ENCODE results near the gene SLC8B1.
"Not testable (repeated sequence)": the region's sequence is repeated elsewhere in the genome, so short reads cannot be mapped to it uniquely, and the experiment has no call there.

Gene SLC8B1

DNA sequence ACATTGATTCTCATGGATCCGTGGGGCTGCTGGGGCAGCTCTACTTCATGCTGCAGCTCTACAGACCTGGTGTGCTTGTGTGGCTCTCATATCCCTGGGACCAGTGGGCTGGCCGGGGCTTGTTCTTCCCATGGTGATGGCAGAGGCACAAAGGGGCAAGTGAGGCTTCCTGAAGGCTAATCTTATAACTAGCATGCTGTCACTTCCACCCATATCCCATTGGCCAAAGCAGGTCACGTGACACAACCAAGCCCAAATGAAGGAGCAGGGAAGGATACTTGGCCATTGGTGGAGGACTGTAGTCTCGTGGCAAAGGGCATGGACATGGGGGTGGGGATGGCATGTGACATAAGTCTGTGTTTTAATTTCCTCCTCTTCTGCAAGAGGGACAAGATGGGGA is 33.4 kb upstream of the SLC8B1 start:
- Histone ChIP-seq H3K4me3 (ENCODE audit: low read depth in 1 of 2, low read length in 2 of 2) (no peak overlapping the region), H3K9ac (ENCODE audit: low read length) (no peak overlapping the region), H3K36me3 (ENCODE audit: insufficient read depth, low read length) (peaks cover 6% of the 10 kb centered on the region), H3K27me3 (ENCODE audit: control insufficient read depth in 1 of 2, insufficient read depth in 2 of 2, low read length in 2 of 2) (no peaks in the 10 kb centered on the region), H3K27ac (ENCODE audit: low read depth, low read length) (no peak overlapping the region), H3K9me3 (ENCODE audit: low read length) (no peaks in the 10 kb centered on the region), H3K4me1 (ENCODE audit: insufficient read depth, low read length) (no peaks in the 10 kb centered on the region)

DNA sequence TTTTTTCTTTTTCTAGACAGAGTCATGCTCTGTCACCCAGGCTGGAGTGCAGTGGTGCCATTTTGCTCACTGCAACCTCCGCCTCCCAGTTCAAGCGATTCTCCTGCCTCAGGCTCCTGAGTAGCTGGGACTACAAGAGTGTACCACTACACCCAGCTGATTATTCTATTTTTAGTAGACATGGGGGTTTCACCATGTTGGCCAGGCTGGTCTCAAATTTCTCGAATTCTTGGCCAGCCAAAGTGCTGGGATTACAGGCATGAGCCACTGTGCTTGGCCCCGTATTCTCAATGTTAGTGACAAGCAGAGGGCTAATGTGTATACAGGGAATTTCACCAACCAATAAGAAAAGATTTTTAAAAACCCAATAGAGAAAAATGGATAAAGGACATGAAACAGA is 31.9 kb upstream of the SLC8B1 start:
- no peak overlapping the region for H3K9ac ChIP-seq (ENCODE audit: low read length)
- no peaks in the 10 kb centered on the region for H3K9me3 ChIP-seq (ENCODE audit: low read length)
- H3K4me3 ChIP-seq (ENCODE audit: low read depth in 1 of 2, low read length in 2 of 2): no peak overlapping the region
- H3K4me1 ChIP-seq (ENCODE audit: insufficient read depth, low read length): no peaks in the 10 kb centered on the region
- no peak overlapping the region for H3K27ac ChIP-seq (ENCODE audit: low read depth, low read length)
- H3K27me3 ChIP-seq (ENCODE audit: control insufficient read depth in 1 of 2, insufficient read depth in 2 of 2, low read length in 2 of 2): no peaks in the 10 kb centered on the region
- no peaks in the 10 kb centered on the region for H3K36me3 ChIP-seq (ENCODE audit: insufficient read depth, low read length)

DNA sequence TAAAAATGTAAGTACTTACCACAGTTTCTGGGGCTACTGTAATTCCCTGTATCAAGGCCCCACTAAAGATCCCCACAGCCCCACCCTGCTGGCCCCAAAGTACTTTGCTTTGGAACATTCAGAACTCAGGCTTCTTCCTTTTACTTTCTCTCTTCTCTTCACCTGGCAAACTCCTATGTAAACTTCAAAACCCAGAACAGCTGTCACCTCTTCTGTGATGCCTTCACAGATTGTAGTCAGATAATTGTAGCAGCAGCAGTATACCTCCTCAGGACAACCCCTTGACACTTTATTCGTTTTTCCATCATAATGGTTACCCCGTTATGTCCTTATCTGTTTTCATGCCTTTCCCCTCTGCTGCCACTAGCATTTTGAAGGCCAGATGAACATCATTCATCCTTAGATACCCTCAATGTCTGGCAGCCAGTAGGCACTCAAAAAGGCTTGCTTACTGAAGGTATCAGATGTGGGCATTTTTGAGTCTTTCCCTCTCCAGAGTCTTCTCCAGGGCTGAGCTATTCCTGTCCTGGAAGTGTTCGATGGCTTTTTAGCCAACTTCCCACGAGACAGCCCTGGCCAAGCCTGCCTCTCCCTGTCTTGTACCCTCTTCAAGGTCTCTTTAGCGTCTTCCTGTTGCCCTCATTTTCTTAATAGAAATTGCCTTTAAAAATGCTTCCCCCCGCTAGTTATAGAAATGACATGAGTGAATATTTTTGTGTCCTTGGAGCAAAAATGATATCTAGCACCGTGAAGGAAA is 30.9 kb upstream of the SLC8B1 start:
- Histone ChIP-seq H3K27me3 (ENCODE audit: control insufficient read depth in 1 of 2, insufficient read depth in 2 of 2, low read length in 2 of 2) (no peaks in the 10 kb centered on the region), H3K9me3 (ENCODE audit: low read length) (no peaks in the 10 kb centered on the region), H3K27ac (ENCODE audit: low read depth, low read length) (no peak overlapping the region), H3K4me3 (ENCODE audit: low read depth in 1 of 2, low read length in 2 of 2) (no peak overlapping the region), H3K9ac (ENCODE audit: low read length) (no peak overlapping the region), H3K4me1 (ENCODE audit: insufficient read depth, low read length) (no peaks in the 10 kb centered on the region), H3K36me3 (ENCODE audit: insufficient read depth, low read length) (no peaks in the 10 kb centered on the region)

DNA sequence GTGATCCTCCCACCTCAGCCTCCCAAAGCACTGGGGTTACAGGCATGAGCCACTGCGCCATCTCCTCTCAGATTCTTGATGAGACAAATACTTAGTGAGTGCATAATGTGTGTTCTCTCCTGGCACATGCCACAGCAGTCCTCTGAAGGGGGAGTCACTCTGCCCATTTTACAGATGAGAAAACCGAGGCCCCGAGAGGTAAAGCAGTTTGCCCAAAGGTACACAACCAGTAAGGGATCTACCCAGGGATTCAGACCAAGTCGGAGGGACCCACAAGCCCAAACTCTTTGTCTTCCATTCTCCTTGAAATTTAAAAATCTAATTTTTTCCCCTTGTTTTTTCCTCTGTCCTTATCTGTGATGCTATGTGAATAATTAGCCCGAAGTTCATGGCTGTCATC is 29.8 kb upstream of the SLC8B1 start:
- Histone ChIP-seq H3K4me1 (ENCODE audit: insufficient read depth, low read length) (peaks cover 7% of the 10 kb centered on the region), H3K4me3 (ENCODE audit: low read depth in 1 of 2, low read length in 2 of 2) (no peak overlapping the region), H3K27ac (ENCODE audit: low read depth, low read length) (no peak overlapping the region), H3K27me3 (ENCODE audit: control insufficient read depth in 1 of 2, insufficient read depth in 2 of 2, low read length in 2 of 2) (no peaks in the 10 kb centered on the region), H3K9me3 (ENCODE audit: low read length) (no peaks in the 10 kb centered on the region), H3K36me3 (ENCODE audit: insufficient read depth, low read length) (no peaks in the 10 kb centered on the region), H3K9ac (ENCODE audit: low read length) (no peak overlapping the region)

DNA sequence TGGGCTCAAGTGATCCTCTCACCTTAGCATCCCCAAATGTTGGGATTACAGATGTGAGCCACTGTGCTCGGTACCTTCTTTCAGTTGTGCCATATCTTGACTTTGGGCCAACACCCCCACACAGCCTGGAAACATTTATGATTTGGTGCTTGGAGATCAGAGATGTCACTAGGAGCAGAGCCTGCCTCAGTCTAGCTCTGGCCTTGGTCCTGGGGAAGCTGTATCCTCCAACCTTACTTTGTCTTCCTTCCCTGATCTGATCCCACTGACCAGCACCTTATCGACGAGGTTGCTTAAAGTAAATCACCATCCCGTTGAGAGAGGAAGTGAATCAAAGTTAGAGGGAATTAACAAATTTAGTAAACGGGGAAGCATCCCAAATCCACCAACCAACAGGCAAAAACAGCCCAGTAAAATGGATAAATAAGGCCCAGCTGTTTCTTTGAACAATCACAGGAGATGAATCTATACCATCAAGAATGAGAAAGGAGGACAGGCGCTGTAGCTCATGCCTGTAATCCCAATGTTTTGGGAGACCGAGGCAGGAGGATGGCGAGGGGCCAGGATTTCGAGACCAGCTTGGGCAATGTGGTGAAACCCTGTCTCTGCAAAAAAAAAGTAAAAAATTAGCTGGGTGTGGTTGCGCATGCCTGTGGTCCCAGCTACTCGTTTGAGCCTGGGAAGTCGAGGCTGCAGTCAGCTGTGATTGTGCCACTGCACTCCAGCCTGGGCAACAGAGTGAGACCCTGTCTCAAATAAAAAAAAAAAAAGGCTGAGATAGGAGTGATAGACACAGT is 26.9 kb upstream of the SLC8B1 start:
- no peak overlapping the region for H3K27ac ChIP-seq (ENCODE audit: low read depth, low read length)
- peaks cover 15% of the 10 kb centered on the region for H3K4me1 ChIP-seq (ENCODE audit: insufficient read depth, low read length)
- H3K9me3 ChIP-seq (ENCODE audit: low read length): no peaks in the 10 kb centered on the region
- H3K27me3 ChIP-seq (ENCODE audit: control insufficient read depth in 1 of 2, insufficient read depth in 2 of 2, low read length in 2 of 2): no peaks in the 10 kb centered on the region
- no peaks in the 10 kb centered on the region for H3K36me3 ChIP-seq (ENCODE audit: insufficient read depth, low read length)
- no peak overlapping the region for H3K9ac ChIP-seq (ENCODE audit: low read length)
- no peak overlapping the region for H3K4me3 ChIP-seq (ENCODE audit: low read depth in 1 of 2, low read length in 2 of 2)

- no peak overlapping the region for H3K27ac ChIP-seq (ENCODE audit: low read depth, low read length)
- no peak overlapping the region for H3K9ac ChIP-seq (ENCODE audit: low read length)
- H3K36me3 ChIP-seq (ENCODE audit: insufficient read depth, low read length): no peaks in the 10 kb centered on the region
- no peak overlapping the region for H3K4me3 ChIP-seq (ENCODE audit: low read depth in 1 of 2, low read length in 2 of 2)
- no peaks in the 10 kb centered on the region for H3K9me3 ChIP-seq (ENCODE audit: low read length)
- peaks cover 15% of the 10 kb centered on the region for H3K4me1 ChIP-seq (ENCODE audit: insufficient read depth, low read length)
- no peaks in the 10 kb centered on the region for H3K27me3 ChIP-seq (ENCODE audit: control insufficient read depth in 1 of 2, insufficient read depth in 2 of 2, low read length in 2 of 2)
Measured at GRCh38 chr12:113359939-113360748, 25.2 kb upstream of the SLC8B1 start.

GRCh38 chr12:113359133-113359938 is 24.4 kb upstream of the SLC8B1 start:
- Histone ChIP-seq H3K9me3 (ENCODE audit: low read length) (no peaks in the 10 kb centered on the region), H3K36me3 (ENCODE audit: insufficient read depth, low read length) (no peaks in the 10 kb centered on the region), H3K27me3 (ENCODE audit: control insufficient read depth in 1 of 2, insufficient read depth in 2 of 2, low read length in 2 of 2) (no peaks in the 10 kb centered on the region), H3K27ac (ENCODE audit: low read depth, low read length) (peak overlapping the region; percentile 81), H3K4me3 (ENCODE audit: low read depth in 1 of 2, low read length in 2 of 2) (peak overlapping the region; percentile 69), H3K9ac (ENCODE audit: low read length) (peak overlapping the region; percentile 49), H3K4me1 (ENCODE audit: insufficient read depth, low read length) (peaks cover 15% of the 10 kb centered on the region)

DNA sequence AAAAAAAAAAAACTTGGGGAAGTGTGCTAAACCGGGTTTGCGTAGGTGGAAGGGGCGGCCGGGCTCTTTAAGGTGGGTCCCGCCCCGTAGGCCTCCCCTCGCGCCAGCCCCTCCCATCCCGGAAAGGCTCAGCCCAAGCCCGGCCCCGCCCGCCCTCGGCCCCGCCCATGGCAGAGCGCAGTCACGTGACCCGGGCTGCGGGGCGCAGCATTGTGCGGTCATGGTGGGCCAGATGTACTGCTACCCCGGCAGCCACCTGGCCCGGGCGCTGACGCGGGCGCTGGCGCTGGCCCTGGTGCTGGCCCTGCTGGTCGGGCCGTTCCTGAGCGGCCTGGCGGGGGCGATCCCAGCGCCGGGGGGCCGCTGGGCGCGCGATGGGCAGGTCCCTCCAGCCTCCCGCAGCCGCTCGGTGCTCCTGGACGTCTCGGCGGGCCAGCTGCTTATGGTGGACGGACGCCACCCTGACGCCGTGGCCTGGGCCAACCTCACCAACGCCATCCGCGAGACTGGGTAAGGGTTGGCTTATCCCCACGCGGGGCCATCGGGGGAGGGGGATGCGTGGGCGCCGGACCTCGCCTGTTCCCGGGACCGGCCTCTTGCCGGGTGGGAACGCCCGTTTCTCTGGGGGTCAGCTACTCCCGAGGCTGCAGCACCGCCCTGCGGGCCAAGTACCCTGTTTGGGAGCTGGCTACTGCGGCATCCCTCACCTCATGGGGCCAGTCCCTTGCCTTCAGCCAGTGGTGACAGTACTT is 23.6 kb upstream of the SLC8B1 start, which contains the start of gene PLBD2:
TSS of gene PLBD2 (plus strand) at position 207 of the 752 bp plus-strand sequence. CDS start at position 221, 14 bp downstream.
- Histone ChIP-seq H3K4me1 (ENCODE audit: insufficient read depth, low read length) (peaks cover 15% of the 10 kb centered on the region), H3K9me3 (ENCODE audit: low read length) (no peaks in the 10 kb centered on the region), H3K27me3 (ENCODE audit: control insufficient read depth in 1 of 2, insufficient read depth in 2 of 2, low read length in 2 of 2) (no peaks in the 10 kb centered on the region), H3K4me3 (ENCODE audit: low read depth in 1 of 2, low read length in 2 of 2) (peak within 1 kb of the TSS; percentile 69), H3K27ac (ENCODE audit: low read depth, low read length) (peak within 1 kb of the TSS; percentile 81), H3K9ac (ENCODE audit: low read length) (peak within 1 kb of the TSS; percentile 49), H3K36me3 (ENCODE audit: insufficient read depth, low read length) (no peaks in the 10 kb centered on the region)

DNA sequence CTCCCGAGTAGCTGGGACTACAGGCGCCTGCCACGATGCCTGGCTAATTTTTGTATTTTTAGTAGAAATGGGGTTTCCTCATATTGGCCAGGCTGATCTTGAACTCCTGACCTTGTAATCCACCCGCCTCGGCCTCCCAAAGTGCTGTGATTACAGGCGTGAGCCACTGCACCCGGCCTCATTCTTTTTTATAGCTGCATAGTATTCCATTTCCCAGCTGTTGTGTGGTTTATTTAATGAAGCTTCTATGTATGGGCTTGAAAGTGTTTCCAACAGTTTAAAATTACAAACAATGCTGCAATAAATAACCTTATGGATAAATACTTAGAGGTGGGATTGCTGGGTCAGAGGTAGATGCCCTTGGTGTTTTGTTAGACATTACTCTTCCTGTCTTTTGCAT is 19.3 kb upstream of the SLC8B1 start:
- not testable (repeated sequence) for H3K27me3 ChIP-seq (ENCODE audit: control insufficient read depth in 1 of 2, insufficient read depth in 2 of 2, low read length in 2 of 2); H3K4me1 ChIP-seq (ENCODE audit: insufficient read depth, low read length); H3K9me3 ChIP-seq (ENCODE audit: low read length); H3K4me3 ChIP-seq (ENCODE audit: low read depth in 1 of 2, low read length in 2 of 2); H3K36me3 ChIP-seq (ENCODE audit: insufficient read depth, low read length); H3K9ac ChIP-seq (ENCODE audit: low read length); H3K27ac ChIP-seq (ENCODE audit: low read depth, low read length)

DNA sequence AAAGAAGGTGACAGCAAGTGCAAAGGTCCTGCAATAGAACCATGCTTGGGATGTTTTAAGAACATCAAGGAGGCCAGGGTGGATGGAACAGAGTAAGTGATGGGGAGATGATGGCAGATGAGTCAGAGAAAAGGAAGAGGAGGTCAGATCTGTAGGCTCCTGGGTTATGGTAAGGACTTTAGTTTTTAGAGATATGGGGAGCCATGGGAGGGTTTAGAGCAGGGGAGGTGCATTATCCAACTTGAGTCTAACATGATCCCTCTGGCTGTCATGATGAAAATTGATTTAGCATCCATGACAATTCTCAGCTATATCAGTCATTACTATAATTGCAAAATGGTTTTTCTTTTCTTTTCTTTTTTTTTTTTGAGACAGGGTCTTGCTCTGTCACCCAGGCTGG is 16.2 kb upstream of the SLC8B1 start:
- no peaks in the 10 kb centered on the region for H3K9me3 ChIP-seq (ENCODE audit: low read length)
- H3K36me3 ChIP-seq (ENCODE audit: insufficient read depth, low read length): no peaks in the 10 kb centered on the region
- H3K27me3 ChIP-seq (ENCODE audit: control insufficient read depth in 1 of 2, insufficient read depth in 2 of 2, low read length in 2 of 2): no peaks in the 10 kb centered on the region
- H3K9ac ChIP-seq (ENCODE audit: low read length): no peak overlapping the region
- H3K4me3 ChIP-seq (ENCODE audit: low read depth in 1 of 2, low read length in 2 of 2): no peak overlapping the region
- no peak overlapping the region for H3K27ac ChIP-seq (ENCODE audit: low read depth, low read length)
- H3K4me1 ChIP-seq (ENCODE audit: insufficient read depth, low read length): no peaks in the 10 kb centered on the region

Measured in muscle layer of colon (tissue), 2 donors.